Non-pigmented ciliary epithelial cell (primary cell): ENCODE results near the gene COBL.

ENCODE experiments used
- DNase-seq: peaks from one replicate; pipeline ENCODE4 v3.0.0-alpha.2; 2010; ENCODE audit warnings: low read depth

The COBL gene

GRCh38 chr7:51275532-51275931, 41.1 kb downstream of the COBL start:
- no peak for DNase-seq

GRCh38 chr7:51274955-51275354, 41.7 kb downstream of the COBL start:
- no peak for DNase-seq

GRCh38 chr7:51274001-51274400, 42.6 kb downstream of the COBL start:
- no peak for DNase-seq

- no peak for DNase-seq
Observed at GRCh38 chr7:51273360-51273759, 43.2 kb downstream of the COBL start.

- DNase-seq, result no peak
Observed at GRCh38 chr7:51270965-51271364, 45.6 kb downstream of the COBL start.

- DNase-seq, result no peak
Observed at GRCh38 chr7:51269911-51270310, 46.7 kb downstream of the COBL start.

- no peak for DNase-seq
Observed at GRCh38 chr7:51269321-51269720, 47.3 kb downstream of the COBL start.

GRCh38 chr7:51268859-51269258, 47.8 kb downstream of the COBL start:
- DNase-seq, result no peak

- DNase-seq, result no peak
Observed at GRCh38 chr7:51267169-51267568, 49.4 kb downstream of the COBL start.

GRCh38 chr7:51265066-51265907, 51.3 kb downstream of the COBL start:
- no peak for DNase-seq

- DNase-seq, result no peak
Observed at GRCh38 chr7:51263631-51264484, 52.8 kb downstream of the COBL start.

GRCh38 chr7:51262796-51263531, 53.6 kb downstream of the COBL start:
- DNase-seq, result no peak

GRCh38 chr7:51261950-51262795, 54.4 kb downstream of the COBL start:
- DNase-seq, result no peak

GRCh38 chr7:51261117-51261835, 55.3 kb downstream of the COBL start:
- no peak for DNase-seq

GRCh38 chr7:51260516-51260915, 56.1 kb downstream of the COBL start:
- no peak for DNase-seq

- no peak for DNase-seq
Observed at GRCh38 chr7:51259766-51260165, 56.8 kb downstream of the COBL start.

GRCh38 chr7:51256916-51257315, 59.7 kb downstream of the COBL start:
- DNase-seq, result no peak

GRCh38 chr7:51256209-51256781, 60.3 kb downstream of the COBL start:
- no peak for DNase-seq

- DNase-seq, result no peak
Observed at GRCh38 chr7:51255536-51256208, 60.9 kb downstream of the COBL start.

- DNase-seq, result no peak
Observed at GRCh38 chr7:51255036-51255435, 61.6 kb downstream of the COBL start.
